ENCODE measurements around the gene P2RX7.

Gene P2RX7

GRCh38 chr12:121086781-121087295, 45.8 kb upstream of the P2RX7 start:
- Histone ChIP-seq H3K27ac (no peak overlapping the region), H2AFZ (no peak overlapping the region), H3K79me2 (no peaks in the 10 kb centered on the region), H3K36me3 (ENCODE audit: control insufficient read depth, insufficient read depth, low read length) (no peaks in the 10 kb centered on the region), H3K9ac (no peak overlapping the region), H3K4me3 (ENCODE audit: low read depth, low read length) (no peak overlapping the region), H3K4me2 (ENCODE audit: low read length) (no peak overlapping the region), H3K9me3 (ENCODE audit: control insufficient read depth, low read length) (no peaks in the 10 kb centered on the region), H3K27me3 (ENCODE audit: control insufficient read depth, insufficient read depth, low read length) (no peaks in the 10 kb centered on the region), H3K4me1 (peaks cover 15% of the 10 kb centered on the region)
- no peak for TF ChIP-seq CTCF (IDR thresholded peaks at IDR 0.05)

DNA sequence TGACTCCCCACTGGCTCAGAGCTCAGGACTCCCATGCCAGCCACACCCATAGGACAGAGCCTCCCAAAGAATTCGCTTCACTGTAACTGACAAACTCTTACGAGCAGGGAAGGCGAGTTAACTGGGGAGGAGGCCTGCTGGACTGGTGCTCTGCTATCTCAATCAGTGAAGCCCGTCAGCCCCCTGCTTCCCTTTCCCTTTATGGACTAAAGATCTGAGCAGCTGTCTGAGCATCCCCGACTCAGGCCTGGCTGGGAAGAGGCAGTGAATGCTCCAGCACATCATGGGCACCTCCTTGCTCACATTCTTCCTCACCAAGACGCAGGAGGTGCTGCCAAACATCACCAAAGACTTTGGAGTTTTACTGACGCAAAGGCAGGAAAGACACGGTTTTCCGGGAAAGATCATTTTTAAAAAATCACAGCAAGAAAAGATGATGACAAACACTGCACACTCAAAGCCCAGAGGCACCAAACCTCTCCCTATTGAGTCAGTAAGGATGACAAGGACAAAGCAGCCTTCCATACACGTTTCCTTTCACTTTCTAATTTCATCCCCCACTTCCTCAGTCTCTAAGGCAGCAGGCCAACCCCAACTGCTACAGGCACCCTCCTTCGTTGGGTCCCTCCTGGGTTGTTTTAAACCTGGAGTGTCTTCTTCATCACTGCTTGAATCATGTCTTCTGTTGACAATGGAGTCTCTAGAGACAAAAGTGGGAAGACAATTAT, 45.0 kb upstream of the P2RX7 start:
- peak overlapping the region; percentile 46 for H2AFZ ChIP-seq
- peaks cover 15% of the 10 kb centered on the region for H3K4me1 ChIP-seq
- no peaks in the 10 kb centered on the region for H3K9me3 ChIP-seq (ENCODE audit: control insufficient read depth, low read length)

DNA sequence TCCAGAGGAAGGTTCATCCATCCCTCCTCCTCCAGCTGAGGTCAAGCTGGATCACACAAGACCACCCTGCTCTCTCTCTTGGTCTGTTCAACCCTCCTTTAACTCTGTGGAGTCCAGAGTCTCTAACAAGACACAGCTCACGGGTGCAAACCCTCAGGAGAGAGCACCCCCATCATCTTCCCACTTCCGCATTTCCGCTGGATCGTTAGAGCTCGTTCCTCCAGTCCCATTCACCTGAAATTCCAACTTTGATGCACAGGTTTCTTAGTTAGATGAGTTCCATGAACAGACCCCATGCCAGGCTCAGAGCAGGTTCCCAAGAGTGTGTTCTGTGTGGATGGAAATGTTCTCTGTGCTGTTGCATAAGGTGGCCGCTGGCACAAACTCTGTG, 44.5 kb upstream of the P2RX7 start:
- Histone ChIP-seq H3K27me3 (ENCODE audit: control insufficient read depth, insufficient read depth, low read length) (no peaks in the 10 kb centered on the region), H3K36me3 (ENCODE audit: control insufficient read depth, insufficient read depth, low read length) (no peaks in the 10 kb centered on the region), H3K4me3 (ENCODE audit: low read depth, low read length) (no peak overlapping the region), H3K9me3 (ENCODE audit: control insufficient read depth, low read length) (no peaks in the 10 kb centered on the region), H3K27ac (no peak overlapping the region), H3K4me2 (ENCODE audit: low read length) (no peak overlapping the region), H3K9ac (no peak overlapping the region), H3K4me1 (peaks cover 15% of the 10 kb centered on the region), H2AFZ (no peak overlapping the region), H3K79me2 (no peaks in the 10 kb centered on the region)
- no peak for TF ChIP-seq CTCF (IDR thresholded peaks at IDR 0.05)

More for the DNA sequence above, 45.0 kb upstream of the P2RX7 start:
- Histone ChIP-seq H3K27me3 (ENCODE audit: control insufficient read depth, insufficient read depth, low read length) (no peaks in the 10 kb centered on the region), H3K4me2 (ENCODE audit: low read length) (no peak overlapping the region), H3K4me3 (ENCODE audit: low read depth, low read length) (no peak overlapping the region), H3K79me2 (no peaks in the 10 kb centered on the region), H3K27ac (no peak overlapping the region), H3K9ac (no peak overlapping the region), H3K36me3 (ENCODE audit: control insufficient read depth, insufficient read depth, low read length) (no peaks in the 10 kb centered on the region)
- no peak for TF ChIP-seq CTCF (IDR thresholded peaks at IDR 0.05)

DNA sequence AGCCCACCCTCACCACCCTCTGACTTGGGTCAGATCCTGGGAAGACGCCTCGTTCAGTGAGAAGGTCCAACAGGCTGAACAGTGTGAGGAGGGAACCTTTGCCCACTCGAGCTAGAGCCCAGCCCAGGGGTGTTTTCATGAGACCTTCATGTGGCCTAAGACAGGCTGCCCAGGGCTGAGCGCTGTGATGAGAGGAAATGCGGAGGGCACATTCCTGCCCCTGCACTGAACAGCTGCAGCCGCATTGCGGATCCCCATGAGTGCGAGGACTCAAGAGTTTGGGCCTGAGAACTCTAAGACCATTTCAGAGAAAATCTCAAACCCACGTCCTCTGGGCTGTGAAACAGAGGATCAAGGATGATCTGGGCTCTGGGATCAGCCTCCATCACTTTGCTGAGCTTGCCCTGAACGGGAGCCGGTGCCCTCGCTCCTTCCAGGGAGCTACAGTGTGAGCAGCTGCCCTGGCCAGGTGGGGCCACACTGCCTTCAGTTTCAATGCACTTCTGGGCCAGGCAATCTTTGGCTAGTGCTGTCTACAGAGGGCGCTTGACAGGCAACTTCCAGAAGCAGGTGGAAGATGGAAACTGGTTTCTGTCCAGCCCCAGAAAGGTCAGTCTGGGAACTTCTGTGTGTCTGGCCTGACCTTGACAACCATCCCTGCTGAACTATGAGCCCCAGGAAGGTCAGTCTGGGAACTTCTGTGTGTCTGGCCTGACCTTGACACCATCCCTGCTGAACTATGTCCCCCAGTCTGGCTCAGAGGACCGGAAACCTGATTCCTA, 43.5 kb upstream of the P2RX7 start:
- no peak overlapping the region for H3K9ac ChIP-seq
- H2AFZ ChIP-seq, result peak overlapping the region; percentile 50
- no peak overlapping the region for H3K4me2 ChIP-seq (ENCODE audit: low read length)
- H3K27me3 ChIP-seq (ENCODE audit: control insufficient read depth, insufficient read depth, low read length), result no peaks in the 10 kb centered on the region
- peaks cover 15% of the 10 kb centered on the region for H3K4me1 ChIP-seq
- no peak overlapping the region for H3K4me3 ChIP-seq (ENCODE audit: low read depth, low read length)
- no peak for TF ChIP-seq CTCF (IDR thresholded peaks at IDR 0.05)
- H3K27ac ChIP-seq, result peak overlapping the region; percentile 29
- H3K9me3 ChIP-seq (ENCODE audit: control insufficient read depth, low read length), result no peaks in the 10 kb centered on the region
- H3K36me3 ChIP-seq (ENCODE audit: control insufficient read depth, insufficient read depth, low read length), result no peaks in the 10 kb centered on the region
- no peaks in the 10 kb centered on the region for H3K79me2 ChIP-seq

Data from parathyroid adenoma (tissue), 2 donors.